KMS-11 (cell line): ENCODE results near the gene CACNA1D.
"Not testable (repeated sequence)": the region's sequence is repeated elsewhere in the genome, so short reads cannot be mapped to it uniquely, and the experiment has no call there.

Source experiments
- H2AFZ ChIP-seq: fragments of 200-600 bp; sonication (generic); 2 replicates; pipeline ENCODE4 v1.6.1; 2016; ENCODE audit warnings: antibody characterized with exemption, mixed run types, low read depth
- H3K27ac ChIP-seq: fragments of 200-600 bp; sonication (generic); 2 replicates; pipeline ENCODE4 v1.6.1; 2016; ENCODE audit warnings: mild to moderate bottlenecking, mixed run types
- H3K27me3 ChIP-seq: fragments of 200-600 bp; sonication (generic); 2 replicates; pipeline ENCODE4 v1.6.1; 2017; ENCODE audit warnings: mild to moderate bottlenecking, low read depth, mixed run types, moderate library complexity; ENCODE audit not compliant: insufficient read depth
- H3K36me3 ChIP-seq: fragments of 200-600 bp; sonication (generic); 2 replicates; pipeline ENCODE4 v1.6.1; 2017; ENCODE audit warnings: mild to moderate bottlenecking, mixed run types; ENCODE audit not compliant: insufficient read depth
- H3K4me1 ChIP-seq: fragments of 200-600 bp; sonication (generic); 2 replicates; pipeline ENCODE4 v1.6.1; 2016; ENCODE audit warnings: mild to moderate bottlenecking, low read depth, mixed run types; ENCODE audit not compliant: poor library complexity, severe bottlenecking
- H3K4me2 ChIP-seq: fragments of 200-600 bp; sonication (generic); 2 replicates; pipeline ENCODE4 v1.7.0; 2016; ENCODE audit warnings: mild to moderate bottlenecking, mixed run types
- H3K4me3 ChIP-seq: fragments of 200-600 bp; sonication (generic); IDR thresholded peaks from 2 replicates; pipeline ENCODE4 v1.6.1; 2017; ENCODE audit warnings: low read depth, low read length, mixed read lengths; ENCODE audit not compliant: insufficient read depth
- H3K79me2 ChIP-seq: fragments of 200-600 bp; sonication (generic); 2 replicates; pipeline ENCODE4 v1.6.1; 2016; ENCODE audit warnings: low read depth, mixed run types; ENCODE audit not compliant: insufficient read depth
- H3K9ac ChIP-seq: fragments of 200-600 bp; sonication (generic); 2 replicates; pipeline ENCODE4 v1.6.1; 2016; ENCODE audit warnings: mild to moderate bottlenecking, mixed run types
- H4K20me1 ChIP-seq: fragments of 200-600 bp; sonication (generic); 2 replicates; pipeline ENCODE4 v1.6.1; 2016; ENCODE audit warnings: mild to moderate bottlenecking, mixed run types; ENCODE audit not compliant: insufficient read depth
- TF ChIP-seq, protein P1 (sequence below): fragments of 200-600 bp; sonication (generic); conservative IDR thresholded peaks from 2 replicates; pipeline ENCODE4 v1.6.1; 2017; ENCODE audit warnings: low read depth, mild to moderate bottlenecking, antibody characterized with exemption, low read length, moderate library complexity, mixed read lengths

CACNA1D gene

DNA sequence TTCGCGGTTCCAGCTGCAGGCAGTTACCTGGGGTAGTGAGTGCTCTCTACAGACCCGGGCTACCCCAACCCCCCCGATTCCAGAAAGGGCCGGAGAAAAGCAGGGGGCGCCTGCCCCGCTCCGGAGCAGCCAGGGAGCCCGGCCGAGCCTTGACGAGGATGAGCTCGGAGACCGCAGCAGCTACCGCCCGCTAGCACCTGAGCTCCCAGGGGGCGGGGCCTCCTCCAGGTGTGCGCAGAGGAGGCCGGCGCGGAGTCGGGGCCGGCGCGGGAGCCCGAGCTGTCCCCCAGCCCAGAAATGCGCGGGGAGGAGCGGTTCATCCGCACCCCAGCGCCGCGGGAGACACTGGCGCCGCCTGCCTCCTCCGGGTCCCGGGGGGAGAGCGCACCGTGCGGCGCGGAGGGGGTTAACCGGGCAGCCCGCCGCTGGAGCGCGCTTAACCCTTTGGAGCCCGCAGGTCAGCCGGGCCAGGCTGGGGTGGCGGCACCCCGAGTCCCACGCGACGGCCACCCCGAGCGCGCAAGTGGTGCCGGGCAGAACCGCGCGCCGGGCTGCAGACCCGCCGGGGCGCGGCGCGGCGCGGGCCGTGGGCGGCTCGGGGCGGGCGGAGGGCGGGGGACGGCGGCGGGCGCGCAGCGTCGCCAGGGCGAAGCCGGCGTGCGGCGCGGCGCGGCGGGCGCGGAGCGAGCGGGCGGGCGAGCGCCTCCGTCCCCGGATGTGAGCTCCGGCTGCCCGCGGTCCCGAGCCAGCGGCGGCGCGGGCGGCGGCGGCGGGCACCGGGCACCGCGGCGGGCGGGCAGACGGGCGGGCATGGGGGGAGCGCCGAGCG, at the start of gene CACNA1D:
TSS of gene CACNA1D (plus strand) at position 649 of the 829 bp plus-strand sequence. CDS start 556 bp downstream, outside the sequence.
- no peak within 1 kb of the TSS for H3K9ac ChIP-seq
- no peaks in the 10 kb centered on the region for H3K36me3 ChIP-seq
- no peaks in the 10 kb centered on the region for H4K20me1 ChIP-seq
- H3K79me2 ChIP-seq, result no peaks in the 10 kb centered on the region
- no peak within 1 kb of the TSS; the same call in 1 of the 2 replicates for H2AFZ ChIP-seq
- H3K27ac ChIP-seq, result no peak within 1 kb of the TSS
- TF ChIP-seq, protein P1, sequence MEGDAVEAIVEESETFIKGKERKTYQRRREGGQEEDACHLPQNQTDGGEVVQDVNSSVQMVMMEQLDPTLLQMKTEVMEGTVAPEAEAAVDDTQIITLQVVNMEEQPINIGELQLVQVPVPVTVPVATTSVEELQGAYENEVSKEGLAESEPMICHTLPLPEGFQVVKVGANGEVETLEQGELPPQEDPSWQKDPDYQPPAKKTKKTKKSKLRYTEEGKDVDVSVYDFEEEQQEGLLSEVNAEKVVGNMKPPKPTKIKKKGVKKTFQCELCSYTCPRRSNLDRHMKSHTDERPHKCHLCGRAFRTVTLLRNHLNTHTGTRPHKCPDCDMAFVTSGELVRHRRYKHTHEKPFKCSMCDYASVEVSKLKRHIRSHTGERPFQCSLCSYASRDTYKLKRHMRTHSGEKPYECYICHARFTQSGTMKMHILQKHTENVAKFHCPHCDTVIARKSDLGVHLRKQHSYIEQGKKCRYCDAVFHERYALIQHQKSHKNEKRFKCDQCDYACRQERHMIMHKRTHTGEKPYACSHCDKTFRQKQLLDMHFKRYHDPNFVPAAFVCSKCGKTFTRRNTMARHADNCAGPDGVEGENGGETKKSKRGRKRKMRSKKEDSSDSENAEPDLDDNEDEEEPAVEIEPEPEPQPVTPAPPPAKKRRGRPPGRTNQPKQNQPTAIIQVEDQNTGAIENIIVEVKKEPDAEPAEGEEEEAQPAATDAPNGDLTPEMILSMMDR, result no peak
- H3K4me1 ChIP-seq, result no peaks in the 10 kb centered on the region
- no peak within 1 kb of the TSS for H3K4me3 ChIP-seq
- H3K4me2 ChIP-seq, result no peak within 1 kb of the TSS
- H3K27me3 ChIP-seq, result no peaks in the 10 kb centered on the region

DNA sequence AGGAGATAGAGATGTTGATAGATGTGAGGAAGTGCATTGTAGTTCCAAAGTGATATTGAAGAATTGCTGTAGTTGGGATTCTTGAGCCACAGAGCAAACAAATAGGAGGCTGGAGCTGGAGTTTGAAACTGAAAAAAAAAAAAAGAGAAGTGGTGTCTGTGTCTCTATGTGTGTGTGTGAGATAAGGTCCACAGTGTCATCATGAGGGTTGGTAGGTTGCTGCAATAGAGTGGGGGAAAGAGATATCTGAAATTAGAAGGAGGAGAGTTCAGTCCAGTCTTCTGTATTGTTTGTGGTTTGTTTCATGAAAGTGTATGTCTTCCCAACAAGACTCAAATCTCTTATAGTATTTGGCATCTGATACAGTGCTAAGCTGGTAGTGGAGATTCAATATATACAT, 37.3 kb upstream of the CACNA1D start:
- H3K4me3 ChIP-seq, result no peak overlapping the region
- TF ChIP-seq, protein P1, result no peak
- H3K36me3 ChIP-seq, result no peaks in the 10 kb centered on the region
- H3K4me1 ChIP-seq, result no peaks in the 10 kb centered on the region
- no peak overlapping the region for H3K9ac ChIP-seq
- no peak overlapping the region for H3K27ac ChIP-seq
- no peaks in the 10 kb centered on the region for H3K27me3 ChIP-seq
- no peak overlapping the region for H2AFZ ChIP-seq
- no peaks in the 10 kb centered on the region for H4K20me1 ChIP-seq
- no peaks in the 10 kb centered on the region for H3K79me2 ChIP-seq
- no peak overlapping the region for H3K4me2 ChIP-seq

DNA sequence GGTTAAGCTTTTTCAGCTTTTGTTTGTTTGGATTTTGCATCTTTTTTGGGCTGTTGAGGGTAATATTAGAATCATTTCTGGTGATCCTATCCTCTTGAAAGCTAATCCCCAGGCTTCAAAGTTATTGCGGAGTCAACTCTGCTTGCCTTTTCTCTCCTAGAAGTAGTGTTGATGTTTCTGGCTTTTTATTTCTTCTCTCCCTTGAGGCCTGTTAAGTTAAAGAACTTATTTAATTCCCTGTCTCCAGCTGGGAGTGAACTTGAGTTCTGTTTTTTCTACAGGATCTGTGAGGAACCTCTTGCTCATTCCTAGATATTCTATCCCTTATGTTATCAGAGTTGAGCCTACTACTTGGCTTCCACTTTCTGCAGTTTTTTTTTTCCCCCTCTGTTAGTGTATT, 34.1 kb upstream of the CACNA1D start:
- Histone ChIP-seq H3K9ac (no peak overlapping the region), H3K4me3 (no peak overlapping the region), H3K36me3 (no peaks in the 10 kb centered on the region), H3K79me2 (no peaks in the 10 kb centered on the region), H3K4me1 (no peaks in the 10 kb centered on the region), H2AFZ (no peak overlapping the region), H3K27ac (no peak overlapping the region), H3K27me3 (no peaks in the 10 kb centered on the region), H3K4me2 (no peak overlapping the region), H4K20me1 (no peaks in the 10 kb centered on the region)
- TF ChIP-seq, protein P1, result no peak

DNA sequence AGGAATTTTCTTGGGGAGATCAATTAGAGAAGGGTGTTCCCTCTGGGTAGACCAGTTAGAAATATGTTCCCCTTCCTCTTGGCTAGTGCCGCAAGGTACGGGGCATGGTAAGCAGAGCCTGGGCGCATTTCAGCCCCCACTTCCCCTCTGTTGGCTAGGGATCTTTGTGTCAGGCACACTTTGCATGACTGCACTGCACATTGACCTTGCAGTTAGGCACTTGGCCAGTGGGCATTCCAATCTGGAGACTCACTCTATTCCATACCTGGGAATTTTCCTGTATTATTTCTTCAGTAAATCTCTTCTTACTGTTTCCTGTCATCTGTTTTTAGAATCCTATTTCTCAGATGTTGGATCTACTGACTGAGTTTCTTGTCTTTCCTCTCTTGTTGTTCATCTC, 30.0 kb upstream of the CACNA1D start:
- Histone ChIP-seq H3K4me3 (no peak overlapping the region), H3K27me3 (no peaks in the 10 kb centered on the region), H2AFZ (no peak overlapping the region), H4K20me1 (no peaks in the 10 kb centered on the region), H3K36me3 (no peaks in the 10 kb centered on the region), H3K79me2 (no peaks in the 10 kb centered on the region), H3K27ac (no peak overlapping the region), H3K9ac (no peak overlapping the region), H3K4me2 (no peak overlapping the region), H3K4me1 (no peaks in the 10 kb centered on the region)
- TF ChIP-seq, protein P1, result no peak

DNA sequence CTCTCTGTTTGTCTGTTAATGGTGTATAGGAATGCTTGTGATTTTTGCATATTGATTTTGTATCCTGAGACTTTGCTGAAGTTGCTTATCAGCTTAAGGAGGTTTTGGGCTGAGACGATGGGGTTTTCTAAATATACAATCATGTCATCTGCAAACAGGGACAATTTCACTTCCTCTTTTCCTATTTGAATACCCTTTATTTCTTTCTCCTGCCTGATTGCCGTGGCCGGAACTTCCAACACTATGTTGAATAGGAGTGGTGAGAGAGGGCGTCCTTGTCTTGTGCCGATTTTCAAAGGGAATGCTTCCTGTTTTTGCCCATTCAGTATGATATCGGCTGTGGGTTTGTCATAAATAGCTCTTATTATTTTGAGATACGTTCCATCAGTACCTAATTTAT, 24.7 kb upstream of the CACNA1D start:
- H3K4me1 ChIP-seq, H3K4me2 ChIP-seq, H2AFZ ChIP-seq, H3K27me3 ChIP-seq, H4K20me1 ChIP-seq, H3K9ac ChIP-seq, H3K79me2 ChIP-seq, H3K36me3 ChIP-seq, H3K4me3 ChIP-seq, H3K27ac ChIP-seq: not testable (repeated sequence)
